Body of pancreas (tissue), 4 donors: ENCODE measurements around the gene F12. TPM values are rescaled to one million over a fixed set of nuclear protein-coding genes. Genes with fewer than 3 reads are reported as not detected.
A peak's percentile ranks its signal among the peaks of the same experiment; 100 is the strongest.

Experiments used
- ATAC-seq: fragments of 150-250 bp; one replicate; pipeline ENCODE4 v1.9.1; 2016
- DNase-seq, 4 donors: peaks; one replicate each; pipeline ENCODE4 v3.0.0-alpha.2; 2019
- H3K27ac ChIP-seq, 4 donors: fragments of 200-600 bp; sonication (generic); 1 replicate in 3 of 4; 2 replicates in 1 of 4; pipeline versions ENCODE4 v1.5.1 to v1.6.1; 2016 to 2019; ENCODE audit warnings: mild to moderate bottlenecking in 1 of 4, mixed read lengths in 1 of 4, moderate library complexity in 1 of 4
- H3K27me3 ChIP-seq, 2 donors: fragments of 200-600 bp; sonication (generic); one replicate each; pipeline ENCODE4 v1.6.0; 2016; ENCODE audit warnings: mild to moderate bottlenecking in 1 of 2
- H3K36me3 ChIP-seq, 2 donors: fragments of 200-600 bp; sonication (generic); replicated peaks in 1 of 2; 2 replicates each; pipeline ENCODE4 v1.5.1; 2016; ENCODE audit warnings: low read depth in 2 of 2; ENCODE audit not compliant: insufficient read depth in 1 of 2
- H3K4me1 ChIP-seq: fragments of 200-600 bp; sonication (generic); one replicate; pipeline ENCODE4 v1.6.0; 2016
- H3K4me3 ChIP-seq, 2 donors: fragments of 200-600 bp; sonication (generic); 1 replicate in 1 of 2; 2 replicates in 1 of 2; pipeline ENCODE4 v1.5.1; 2016 to 2019
- H3K9me3 ChIP-seq, 3 donors: fragments of 200-600 bp; sonication (generic); 1 replicate in 2 of 3; 2 replicates in 1 of 3; pipeline ENCODE4 v1.5.1; 2016
- POLR2A ChIP-seq, 3 donors: fragments of 450-650 bp; IDR thresholded peaks; one replicate each; pipeline ENCODE4 v1.6.1; 2016; ENCODE audit warnings: antibody characterized with exemption in 3 of 3, mild to moderate bottlenecking in 2 of 3
- WGBS, 2 donors: methylation state at CpG; one replicate each; pipeline ENCODE4 v1.1.5; 2017; 5-methylcytosine and 5-hydroxymethylcytosine counted together
- intact Hi-C: fragments of 100-400 bp; cut with DNase I; formaldehyde crosslinking; loops from one replicate; pipeline ENCODE4 v1.15.1; 2023
- total RNA-seq, 2 donors: library from RNA; depleted of rRNA; stranded (reverse); fragments of >200 nt; gene quantifications; one replicate each; pipeline ENCODE4 v1.1.0, GENCODE V29; 2016
- TF ChIP-seq, protein P1 (sequence below), 7 experiments: fragments of 450-650 bp in 4 of 7; fragments of 200-600 bp in 3 of 7; sonication (generic) in 3 of 7; IDR thresholded peaks; one replicate each; pipeline ENCODE4 v1.5.1; 2016 to 2019; ENCODE audit warnings: antibody characterized with exemption in 7 of 7

Gene F12
- total RNA-seq, 2 donors from 2014 or later, result 0.33 to 4.4 TPM

- DNase-seq, result no peak
- intact Hi-C loops, result no loop called here
- no peak overlapping the region for H3K27ac ChIP-seq
These were observed 18.7 kb upstream of the F12 start for GRCh38 chr5:177427919-177428573.

DNA sequence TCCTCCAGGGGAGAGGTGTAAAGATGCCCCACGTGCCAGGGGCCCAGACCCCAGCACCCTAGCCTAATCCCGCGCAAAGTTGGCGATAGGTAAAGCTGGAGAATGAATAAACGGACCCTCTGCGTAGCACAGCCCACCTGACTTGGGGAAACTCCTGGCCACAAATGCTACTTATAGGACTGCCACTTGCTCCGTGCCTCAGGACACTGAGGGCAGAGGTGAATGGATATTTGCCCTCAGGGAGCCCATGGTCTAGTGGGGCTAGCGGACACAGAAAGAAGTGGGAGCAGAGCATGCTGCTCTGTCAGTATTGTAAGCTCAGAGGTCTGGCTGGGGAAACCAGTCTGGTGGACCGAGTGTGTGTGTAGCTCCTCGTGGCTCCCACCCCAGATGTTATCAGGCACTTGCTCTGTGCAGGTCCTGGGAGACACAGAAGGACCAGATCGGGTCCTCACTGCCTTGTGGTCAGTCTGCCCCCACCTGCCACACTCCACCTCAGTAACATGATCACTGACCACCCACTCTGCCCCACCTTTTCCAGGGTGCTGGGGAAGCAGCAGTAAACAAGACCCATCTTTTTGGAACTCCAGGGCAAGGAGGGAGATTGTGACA lies 18.0 kb upstream of the F12 start:
- Histone ChIP-seq H3K4me1 (peaks cover 23% of the 10 kb centered on the region), H3K9me3 (no peaks in the 10 kb centered on the region), H3K4me3 (peak overlapping the region; percentile 35 to 59), H3K27me3 (no peaks in the 10 kb centered on the region), H3K27ac (peak overlapping the region; percentile 79 to 92 (median 88)), H3K36me3 (peaks cover 0 to 2% of the 10 kb centered on the region in 2 donors)
- peak in 1 of 4 donors; percentile 15 for DNase-seq
- WGBS, 2 donors, result 10 to 11% methylated on average over 7 to 11 of the region's 11 CpGs
- ATAC-seq, result no peak
- intact Hi-C loops, result no loop called here
- no peak for TF ChIP-seq POLR2A (IDR thresholded peaks at IDR 0.05)
- TF ChIP-seq, protein P1, sequence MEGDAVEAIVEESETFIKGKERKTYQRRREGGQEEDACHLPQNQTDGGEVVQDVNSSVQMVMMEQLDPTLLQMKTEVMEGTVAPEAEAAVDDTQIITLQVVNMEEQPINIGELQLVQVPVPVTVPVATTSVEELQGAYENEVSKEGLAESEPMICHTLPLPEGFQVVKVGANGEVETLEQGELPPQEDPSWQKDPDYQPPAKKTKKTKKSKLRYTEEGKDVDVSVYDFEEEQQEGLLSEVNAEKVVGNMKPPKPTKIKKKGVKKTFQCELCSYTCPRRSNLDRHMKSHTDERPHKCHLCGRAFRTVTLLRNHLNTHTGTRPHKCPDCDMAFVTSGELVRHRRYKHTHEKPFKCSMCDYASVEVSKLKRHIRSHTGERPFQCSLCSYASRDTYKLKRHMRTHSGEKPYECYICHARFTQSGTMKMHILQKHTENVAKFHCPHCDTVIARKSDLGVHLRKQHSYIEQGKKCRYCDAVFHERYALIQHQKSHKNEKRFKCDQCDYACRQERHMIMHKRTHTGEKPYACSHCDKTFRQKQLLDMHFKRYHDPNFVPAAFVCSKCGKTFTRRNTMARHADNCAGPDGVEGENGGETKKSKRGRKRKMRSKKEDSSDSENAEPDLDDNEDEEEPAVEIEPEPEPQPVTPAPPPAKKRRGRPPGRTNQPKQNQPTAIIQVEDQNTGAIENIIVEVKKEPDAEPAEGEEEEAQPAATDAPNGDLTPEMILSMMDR (IDR thresholded peaks at IDR 0.05), result no peak

More at GRCh38 chr5:177427919-177428573, 18.7 kb upstream of the F12 start:
- H3K4me1 ChIP-seq, result peaks cover 23% of the 10 kb centered on the region
- no peak for TF ChIP-seq POLR2A (IDR thresholded peaks at IDR 0.05)
- TF ChIP-seq, protein P1 (IDR thresholded peaks at IDR 0.05), result no peak
- ATAC-seq, result no peak
- WGBS, 2 donors, result 65 to 75% methylated on average over 5 to 11 of the region's 11 CpGs
- no peak overlapping the region for H3K4me3 ChIP-seq
- no peaks in the 10 kb centered on the region for H3K9me3 ChIP-seq
- H3K27me3 ChIP-seq, result no peaks in the 10 kb centered on the region
- peaks cover 0 to 7% of the 10 kb centered on the region in 2 donors for H3K36me3 ChIP-seq

DNA sequence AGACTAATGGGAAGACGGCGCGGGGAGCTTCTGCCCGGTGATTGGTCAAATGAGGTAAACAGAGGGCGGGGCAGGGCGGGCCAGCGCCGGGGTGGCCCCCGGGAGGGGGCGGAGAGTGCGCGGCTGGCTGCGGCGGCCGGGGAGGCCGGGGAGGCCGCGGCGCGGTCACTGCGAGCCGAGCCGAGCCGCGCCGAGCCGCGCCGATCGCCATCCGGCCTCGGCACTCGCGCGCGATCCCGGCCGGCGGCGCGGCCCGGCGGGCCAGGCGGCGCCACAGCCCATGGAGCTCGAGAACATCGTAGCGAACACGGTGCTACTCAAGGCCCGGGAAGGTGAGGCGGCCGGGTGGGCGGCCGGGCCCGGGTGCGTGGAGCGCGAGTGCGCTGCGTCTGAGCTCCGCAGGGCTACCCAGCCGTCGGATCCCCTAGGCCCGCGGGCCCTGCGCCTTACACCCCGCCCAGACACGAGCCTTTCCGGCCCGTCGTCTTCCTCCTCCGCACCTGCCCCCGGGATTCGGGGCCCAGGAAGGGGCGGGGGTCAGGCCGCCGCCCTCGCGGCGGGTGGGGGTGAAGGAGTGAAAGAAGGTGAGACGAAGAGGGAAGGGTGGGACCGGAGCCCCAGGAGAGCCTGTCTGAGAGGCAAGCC lies 17.3 kb upstream of the F12 start, which contains the start of gene GRK6:
GRK6 (plus strand) TSS at position 111 of the 645 bp plus-strand sequence; CDS start at position 281, 170 bp downstream.
- Histone ChIP-seq H3K9me3 (no peaks in the 10 kb centered on the region), H3K36me3 (no peaks in the 10 kb centered on the region), H3K4me1 (peaks cover 23% of the 10 kb centered on the region), H3K4me3 (peak within 1 kb of the TSS; percentile 35 to 59), H3K27ac (peak within 1 kb of the TSS; percentile 81 to 96 (median 93)), H3K27me3 (no peaks in the 10 kb centered on the region)
- WGBS, 2 donors, result 0 to 3% methylated on average over 29 to 57 of the region's 82 CpGs
- TF ChIP-seq, protein P1 (IDR thresholded peaks at IDR 0.05), result peak in 2 of 7 experiments; percentile 4 to 8
- peak in 1 of 3 donors; percentile 5 for TF ChIP-seq POLR2A (IDR thresholded peaks at IDR 0.05)
- intact Hi-C loops, result no loop called here
- DNase-seq (peak; percentile 53 to 57 (median 56)), ATAC-seq (peak; percentile 7)

DNA sequence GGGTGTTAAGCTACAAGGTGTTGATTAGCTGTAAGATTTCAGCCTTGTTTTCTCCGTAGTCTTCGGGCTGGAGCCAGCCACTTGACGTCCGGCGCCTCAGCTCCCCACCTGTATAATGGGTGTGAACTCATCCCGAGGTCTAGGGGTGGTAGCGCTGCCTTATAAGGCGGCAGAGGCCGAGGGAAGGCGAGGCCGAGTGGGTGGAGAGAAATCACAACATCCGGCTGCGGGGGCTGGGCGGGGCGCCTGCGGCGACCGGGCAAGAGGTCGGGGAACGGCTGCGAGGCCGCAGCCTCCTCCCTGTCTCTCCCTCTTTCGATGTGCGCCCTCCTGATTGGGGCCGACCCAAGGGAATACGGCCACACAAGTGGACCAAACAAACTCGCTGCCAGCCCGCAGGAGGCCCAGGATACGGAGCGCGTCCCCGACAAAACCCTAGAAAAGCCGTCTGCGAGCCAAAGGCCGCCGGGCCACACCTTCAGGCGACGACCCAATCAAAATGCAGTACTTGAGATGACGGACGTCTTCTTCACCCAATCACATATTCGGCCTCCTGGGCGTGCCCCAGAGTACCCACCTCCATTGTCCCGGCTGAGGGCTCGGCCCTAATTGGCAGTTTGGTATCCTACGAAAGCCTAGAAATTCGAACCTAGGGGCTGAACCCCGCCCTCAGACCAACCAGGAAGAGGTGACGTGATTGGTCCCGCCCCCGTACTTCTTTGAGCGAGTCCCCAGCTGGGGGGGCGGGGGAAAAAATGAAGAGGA lies 16.6 kb upstream of the F12 start:
- Histone ChIP-seq H3K27me3 (no peaks in the 10 kb centered on the region), H3K9me3 (no peaks in the 10 kb centered on the region), H3K36me3 (no peaks in the 10 kb centered on the region), H3K27ac (peak overlapping the region; percentile 81 to 96 (median 93)), H3K4me1 (peaks cover 23% of the 10 kb centered on the region), H3K4me3 (no peak overlapping the region)
- intact Hi-C loops, result no loop called here
- 1% methylated on average over 16 to 52 of the region's 52 CpGs for WGBS, 2 donors
- ATAC-seq (peak; percentile 93), DNase-seq (peak; percentile 100)
- TF ChIP-seq, protein P1 (IDR thresholded peaks at IDR 0.05), result no peak
- TF ChIP-seq POLR2A (IDR thresholded peaks at IDR 0.05), result peak; percentile 52 to 85 (median 85)
